ENCODE data around the gene GPHA2.

GPHA2 gene

GRCh38 chr11:64930340-64930739 lies 5.4 kb downstream of the GPHA2 start:
- no peak for DNase-seq (ENCODE audit: low spot score)

- DNase-seq (ENCODE audit: low spot score), result no peak
Observed at GRCh38 chr11:64929625-64930024, 6.1 kb downstream of the GPHA2 start.

- no peak for DNase-seq (ENCODE audit: low spot score)
Observed at GRCh38 chr11:64928957-64929356, 6.7 kb downstream of the GPHA2 start.

GRCh38 chr11:64926689-64927088 lies 9.0 kb downstream of the GPHA2 start:
- no peak for DNase-seq (ENCODE audit: low spot score)

GRCh38 chr11:64925536-64926436 lies 9.9 kb downstream of the GPHA2 start:
- no peak for DNase-seq (ENCODE audit: low spot score)

GRCh38 chr11:64924910-64925284 lies 10.8 kb downstream of the GPHA2 start:
- DNase-seq (ENCODE audit: low spot score), result no peak

GRCh38 chr11:64923944-64924909 lies 11.5 kb downstream of the GPHA2 start, which contains the start of gene PPP2R5B:
Gene PPP2R5B, plus strand, starts transcription at chr11:64924689. Its CDS starts 1,046 bp downstream, at chr11:64925735.
- peak; percentile 100 for DNase-seq (ENCODE audit: low spot score)

- no peak for DNase-seq (ENCODE audit: low spot score)
Observed at GRCh38 chr11:64923151-64923661, 12.5 kb downstream of the GPHA2 start.

GRCh38 chr11:64921384-64921783 lies 14.3 kb downstream of the GPHA2 start:
- no peak for DNase-seq (ENCODE audit: low spot score)

GRCh38 chr11:64920124-64920523 lies 15.6 kb downstream of the GPHA2 start:
- DNase-seq (ENCODE audit: low spot score), result no peak

GRCh38 chr11:64919627-64920026 lies 16.1 kb downstream of the GPHA2 start:
- DNase-seq (ENCODE audit: low spot score), result peak; percentile 49

- no peak for DNase-seq (ENCODE audit: low spot score)
Observed at GRCh38 chr11:64918017-64918416, 17.7 kb downstream of the GPHA2 start.

- DNase-seq (ENCODE audit: low spot score), result no peak
Observed at GRCh38 chr11:64917663-64917995, 18.1 kb downstream of the GPHA2 start.

- DNase-seq (ENCODE audit: low spot score), result peak; percentile 99
Observed at GRCh38 chr11:64916775-64917662, 18.7 kb downstream of the GPHA2 start, which contains the start of gene ATG2A. Gene ATG2A, minus strand, starts transcription at chr11:64917209. Its CDS starts 74 bp downstream, at chr11:64917135.

GRCh38 chr11:64916040-64916774 lies 19.5 kb downstream of the GPHA2 start:
- DNase-seq (ENCODE audit: low spot score), result peak; percentile 26

- DNase-seq (ENCODE audit: low spot score), result no peak
Observed at GRCh38 chr11:64915376-64915887, 20.3 kb downstream of the GPHA2 start.

- no peak for DNase-seq (ENCODE audit: low spot score)
Observed at GRCh38 chr11:64914123-64914522, 21.6 kb downstream of the GPHA2 start.

- DNase-seq (ENCODE audit: low spot score), result no peak
Observed at GRCh38 chr11:64913171-64913727, 22.4 kb downstream of the GPHA2 start.

- no peak for DNase-seq (ENCODE audit: low spot score)
Observed at GRCh38 chr11:64911689-64912088, 24.0 kb downstream of the GPHA2 start.

GRCh38 chr11:64911142-64911541 lies 24.6 kb downstream of the GPHA2 start:
- DNase-seq (ENCODE audit: low spot score), result no peak
